IMR-90 (cell line): Measurements from ENCODE around the gene CYS1. TPM values are rescaled to one million over a fixed set of nuclear protein-coding genes. Genes with fewer than 3 reads are reported as not detected.

Experiments used
- ATAC-seq: fragments of 200-7000 bp; cut with Tn5 transposase; 2 replicates; pipeline ENCODE4 v1.9.1; 2020; ENCODE audit warnings: low read depth, mild to moderate bottlenecking, moderate library complexity
- BruUV-seq: library from RNA; stranded (reverse); fragments of 400-500 nt; replicated peaks from 2 replicates; lab custom pipeline; 2021; lab: Mats Ljungman, UMichigan
- CTCF ChIA-PET: fragments of 300-600 bp; formaldehyde crosslinking; extraction: SDS; loops from one replicate; lab custom pipeline; 2021; ENCODE audit warnings: antibody characterized with exemption; lab: Yijun Ruan, JAX
- POLR2A ChIA-PET: fragments of 300-600 bp; sonication (Branson Sonifier 250); formaldehyde crosslinking; loops from one replicate; lab custom pipeline; 2022; ENCODE audit warnings: antibody characterized with exemption; ENCODE audit not compliant: unreplicated experiment; lab: Charles Lee
- DNase-seq: peaks from one replicate; pipeline ENCODE4 v3.0.0; 2013
- H2AFZ ChIP-seq: replicated peaks from 2 replicates; pipeline ENCODE3; 2013; ENCODE audit warnings: low read length, mild to moderate bottlenecking; ENCODE audit not compliant: poor library complexity
- H2AK5ac ChIP-seq: 2 replicates; pipeline ENCODE4 v1.6.1; 2013; ENCODE audit warnings: low read depth, low read length, inconsistent platforms
- H2AK9ac ChIP-seq: replicated peaks from 2 replicates; pipeline ENCODE3; 2013; ENCODE audit warnings: mild to moderate bottlenecking, low read depth, low read length, moderate library complexity; ENCODE audit not compliant: poor library complexity
- H2BK120ac ChIP-seq: 2 replicates; pipeline ENCODE4 v1.6.1; 2013; ENCODE audit warnings: low read depth, low read length, inconsistent platforms
- H2BK15ac ChIP-seq: 3 replicates; pipeline ENCODE4 v1.6.1; 2013; ENCODE audit warnings: low read depth, low read length, inconsistent platforms
- H2BK20ac ChIP-seq: 2 replicates; pipeline ENCODE4 v1.6.1; 2013; ENCODE audit warnings: low read depth, mild to moderate bottlenecking, inconsistent platforms, low read length, moderate library complexity
- H2BK5ac ChIP-seq: 2 replicates; pipeline ENCODE4 v1.6.1; 2013; ENCODE audit warnings: mild to moderate bottlenecking, low read depth, low read length, inconsistent platforms; ENCODE audit not compliant: poor library complexity, severe bottlenecking
- H3K14ac ChIP-seq: replicated peaks from 2 replicates; pipeline ENCODE4 v1.6.1; 2013; ENCODE audit warnings: low read depth, low read length, inconsistent platforms
- H3K18ac ChIP-seq: 2 replicates; pipeline ENCODE4 v1.6.1; 2013; ENCODE audit warnings: low read depth, low read length, control low read depth
- H3K23ac ChIP-seq: 2 replicates; pipeline ENCODE4 v1.6.1; 2013; ENCODE audit warnings: low read depth, low read length, inconsistent platforms
- H3K27ac ChIP-seq: 2 replicates; pipeline ENCODE4 v1.5.1; 2013; ENCODE audit warnings: mild to moderate bottlenecking, control low read depth, low read length; ENCODE audit not compliant: insufficient read depth
- H3K27me3 ChIP-seq: 2 replicates; pipeline ENCODE4 v1.6.1; 2013; ENCODE audit warnings: low read length; ENCODE audit not compliant: control insufficient read depth, insufficient read depth
- H3K36me3 ChIP-seq: 2 replicates; pipeline ENCODE4 v1.6.1; 2013; ENCODE audit warnings: low read length, mixed read lengths; ENCODE audit not compliant: control insufficient read depth, insufficient read depth
- H3K4ac ChIP-seq: 2 replicates; pipeline ENCODE4 v1.6.1; 2013; ENCODE audit warnings: low read depth, low read length, inconsistent platforms
- H3K4me1 ChIP-seq: 2 replicates; pipeline ENCODE4 v1.6.1; 2013; ENCODE audit warnings: low read length, mixed read lengths; ENCODE audit not compliant: control insufficient read depth, insufficient read depth
- H3K4me2 ChIP-seq: 2 replicates; pipeline ENCODE4 v1.6.1; 2013; ENCODE audit warnings: low read depth, mild to moderate bottlenecking, control low read depth, low read length, moderate library complexity
- H3K4me3 ChIP-seq: 2 replicates; pipeline ENCODE4 v1.5.1; 2013; ENCODE audit warnings: low read depth, mild to moderate bottlenecking, control low read depth, low read length, moderate library complexity; ENCODE audit not compliant: insufficient read depth
- H3K56ac ChIP-seq: 2 replicates; pipeline ENCODE4 v1.6.1; 2013; ENCODE audit warnings: low read length, inconsistent platforms; ENCODE audit not compliant: insufficient read depth; ENCODE audit errors: extremely low read depth
- H3K79me1 ChIP-seq, 2 experiments: 2 replicates each; pipeline ENCODE4 v1.6.1; 2013; ENCODE audit warnings: low read length in 2 of 2, inconsistent platforms in 1 of 2, low read depth in 1 of 2
- H3K9ac ChIP-seq: 2 replicates; pipeline ENCODE4 v1.6.1; 2013; ENCODE audit warnings: low read depth, low read length, control low read depth
- H3K9me1 ChIP-seq: 2 replicates; pipeline ENCODE4 v1.6.1; 2013; ENCODE audit warnings: low read length, inconsistent platforms; ENCODE audit not compliant: insufficient read depth
- H3K9me3 ChIP-seq: 2 replicates; pipeline ENCODE4 v1.6.1; 2013; ENCODE audit warnings: low read length; ENCODE audit not compliant: control insufficient read depth, insufficient read depth
- H4K20me1 ChIP-seq: 2 replicates; pipeline ENCODE4 v1.6.1; 2013; ENCODE audit warnings: low read length, inconsistent platforms; ENCODE audit not compliant: insufficient read depth
- H4K5ac ChIP-seq: 2 replicates; pipeline ENCODE4 v1.6.1; 2013; ENCODE audit warnings: mild to moderate bottlenecking, low read depth, low read length, control low read depth
- H4K8ac ChIP-seq, 2 experiments: 2 replicates each; pipeline ENCODE4 v1.6.1; 2013; ENCODE audit warnings: low read depth in 2 of 2, low read length in 2 of 2, control low read depth in 1 of 2, inconsistent platforms in 1 of 2
- H4K91ac ChIP-seq: 2 replicates; pipeline ENCODE4 v1.6.1; 2013; ENCODE audit warnings: low read depth, low read length, inconsistent platforms; ENCODE audit not compliant: insufficient read depth
- BHLHE40 ChIP-seq: fragments of 150-350 bp; IDR thresholded peaks from 2 replicates; pipeline ENCODE4 v1.6.1; 2016; ENCODE audit warnings: mild to moderate bottlenecking, low read depth, low read length
- CEBPB ChIP-seq: IDR thresholded peaks from 2 replicates; pipeline ENCODE4 v1.6.1; 2012; ENCODE audit warnings: low read depth, low read length, improper control_type of control experiment
- CHD1 ChIP-seq: IDR thresholded peaks from 2 replicates; pipeline ENCODE4 v1.6.1; 2012; ENCODE audit warnings: low read depth, low read length, improper control_type of control experiment
- CTCF ChIP-seq: conservative IDR thresholded peaks from 2 replicates; pipeline ENCODE4 v1.5.1; 2012; ENCODE audit warnings: mild to moderate bottlenecking, low read depth, low read length, improper control_type of control experiment
- FOS ChIP-seq: fragments of 150-350 bp; IDR thresholded peaks from 2 replicates; pipeline ENCODE4 v1.6.1; 2016; ENCODE audit warnings: low read depth, low read length
- MAFK ChIP-seq: IDR thresholded peaks from 2 replicates; pipeline ENCODE4 v1.6.1; 2012; ENCODE audit warnings: low read depth, low read length, improper control_type of control experiment
- MAZ ChIP-seq: IDR thresholded peaks from 2 replicates; pipeline ENCODE4 v1.6.1; 2012; ENCODE audit warnings: low read depth, mild to moderate bottlenecking, low read length, improper control_type of control experiment, moderate library complexity, borderline replicate concordance
- MXI1 ChIP-seq: IDR thresholded peaks from 2 replicates; pipeline ENCODE4 v1.6.1; 2012; ENCODE audit warnings: low read depth, mild to moderate bottlenecking, low read length, moderate library complexity, borderline replicate concordance
- NFE2L2 ChIP-seq: fragments of 150-350 bp; IDR thresholded peaks from 2 replicates; pipeline ENCODE4 v1.6.1; 2016; ENCODE audit warnings: low read depth, mild to moderate bottlenecking, low read length
- POLR2A ChIP-seq: IDR thresholded peaks from 2 replicates; pipeline ENCODE4 v1.6.1; 2012; ENCODE audit warnings: mild to moderate bottlenecking, low read depth, low read length
- RAD21 ChIP-seq: IDR thresholded peaks from 2 replicates; pipeline ENCODE4 v1.6.1; 2012; ENCODE audit warnings: low read length, improper control_type of control experiment
- RCOR1 ChIP-seq: IDR thresholded peaks from 2 replicates; pipeline ENCODE4 v1.6.1; 2012; ENCODE audit warnings: mild to moderate bottlenecking, low read length, improper control_type of control experiment; ENCODE audit not compliant: insufficient replicate concordance
- SMC3 ChIP-seq: fragments of 150-350 bp; IDR thresholded peaks from 2 replicates; pipeline ENCODE4 v1.6.1; 2016; ENCODE audit warnings: low read depth, mild to moderate bottlenecking, antibody characterized with exemption, low read length, moderate library complexity
- WGBS, 2 experiments: methylation state at CpG; one replicate each; pipeline versions ENCODE4 v1.1.5 to v1.1.7; 2013; ENCODE audit warnings: missing lambda C conversion rate in 2 of 2; ENCODE audit not compliant: insufficient read length in 1 of 2; ENCODE audit errors: extremely low coverage in 2 of 2; 5-methylcytosine and 5-hydroxymethylcytosine counted together
- dilution Hi-C: fragments of 300-500 bp; cut with HindIII; formaldehyde crosslinking; loops from one replicate; pipeline ENCODE4 v1.14.3; 2018; ENCODE audit warnings: low sequenced_read_pairs; ENCODE audit not compliant: unreplicated experiment
- in situ Hi-C: fragments of 300-500 bp; cut with MboI; formaldehyde crosslinking; loops from 3 replicates; pipeline ENCODE4 v1.14.3; 2019; ENCODE audit warnings: low sequenced_read_pairs, inconsistent platforms, mixed read lengths
- intact Hi-C: fragments of 100-400 bp; cut with micrococcal nuclease; formaldehyde crosslinking; loops from 2 replicates; pipeline ENCODE4 v1.10.0; 2022
- polyA plus RNA-seq, 3 experiments: library from polyadenylated mRNA; depleted of rRNA; stranded (reverse); fragments of >200 nt; gene quantifications; 2 replicates each; pipeline ENCODE4 v1.2.3, GENCODE V29; 2012; ENCODE audit warnings: low replicate concordance in 1 of 3
- total RNA-seq: library from RNA; depleted of rRNA; stranded (reverse); fragments of >200 nt; gene quantifications from 2 replicates; pipeline ENCODE4 v1.2.3, GENCODE V29; 2012
- TF ChIP-seq, protein P1 (sequence below): fragments of 150-350 bp; IDR thresholded peaks from 2 replicates; pipeline ENCODE4 v1.6.1; 2017; ENCODE audit warnings: mild to moderate bottlenecking, antibody characterized with exemption, low read length, low read depth
- TF ChIP-seq, protein P2 (sequence below): fragments of 150-350 bp; IDR thresholded peaks from 2 replicates; pipeline ENCODE4 v1.6.1; 2016; ENCODE audit warnings: low read depth, mild to moderate bottlenecking, low read length, moderate library complexity, borderline replicate concordance

Gene CYS1
- total and polyA plus RNA-seq, 2 of the 4 experiments (the other 2 are of a cell fraction), result under 0.01 to 0.12 TPM

DNA sequence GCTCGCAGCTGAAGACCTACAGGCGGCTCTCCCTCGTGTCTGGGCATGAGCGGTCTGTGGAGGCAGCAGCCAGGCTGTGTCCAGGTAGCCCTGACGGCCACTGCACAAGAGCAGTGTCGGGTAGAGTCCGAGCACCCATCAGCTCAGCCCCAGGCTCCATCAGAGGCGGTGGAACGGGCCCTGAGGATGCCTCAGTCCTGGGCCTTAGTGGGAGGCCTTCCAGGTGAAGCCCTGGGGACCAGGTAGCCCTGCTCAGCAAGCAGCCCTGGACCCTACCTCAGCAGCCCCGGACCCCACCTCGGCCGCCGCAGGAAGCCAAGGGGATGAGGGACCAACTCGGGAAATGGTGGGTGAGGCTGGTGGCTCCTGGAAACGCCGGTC lies 58.2 kb downstream of the CYS1 start:
- Histone ChIP-seq H2BK20ac (no peak overlapping the region), H3K9me1 (0 out of 2 replicates have a peak, but pooled peaks cover 6% of the 10 kb centered on the region), H3K18ac (no peak overlapping the region), H3K79me1 (no peaks in the 10 kb centered on the region), H3K4me2 (no peak overlapping the region), H4K20me1 (no peaks in the 10 kb centered on the region), H3K36me3 (no peaks in the 10 kb centered on the region), H2AK9ac (no peak overlapping the region), H2BK15ac (no peak overlapping the region), H3K27me3 (peaks cover 8% of the 10 kb centered on the region; the same call in 1 of the 2 replicates), H3K23ac (no peak overlapping the region), H3K14ac (no peak overlapping the region), H3K9ac (no peak overlapping the region), H3K27ac (no peak overlapping the region), H2AK5ac (no peak overlapping the region), H3K9me3 (peaks cover 5% of the 10 kb centered on the region), H4K91ac (no peak overlapping the region), H3K56ac (no peak overlapping the region), H2BK5ac (no peak overlapping the region), H3K4me3 (no peak overlapping the region), H3K4me1 (peaks cover 2% of the 10 kb centered on the region; the same call in 1 of the 2 replicates), H2AFZ (no peak overlapping the region), H4K8ac (no peak overlapping the region), H4K5ac (no peak overlapping the region), H2BK120ac (no peak overlapping the region), H3K4ac (no peak overlapping the region)
- dilution Hi-C loops, result no loop called here
- ChIA-PET CTCF (no interaction called here), POLR2A (no interaction called here)
- no TSS peak for BruUV-seq
- intact Hi-C loops, result no loop called here
- ATAC-seq, result no peak
- TF ChIP-seq MAZ (no peak), CHD1 (no peak), CTCF (no peak), RAD21 (no peak), SMC3 (no peak), CEBPB (no peak), NFE2L2 (no peak), POLR2A (no peak), BHLHE40 (no peak), MXI1 (no peak), MAFK (no peak), RCOR1 (no peak), FOS (no peak)
- TF ChIP-seq, protein P1, sequence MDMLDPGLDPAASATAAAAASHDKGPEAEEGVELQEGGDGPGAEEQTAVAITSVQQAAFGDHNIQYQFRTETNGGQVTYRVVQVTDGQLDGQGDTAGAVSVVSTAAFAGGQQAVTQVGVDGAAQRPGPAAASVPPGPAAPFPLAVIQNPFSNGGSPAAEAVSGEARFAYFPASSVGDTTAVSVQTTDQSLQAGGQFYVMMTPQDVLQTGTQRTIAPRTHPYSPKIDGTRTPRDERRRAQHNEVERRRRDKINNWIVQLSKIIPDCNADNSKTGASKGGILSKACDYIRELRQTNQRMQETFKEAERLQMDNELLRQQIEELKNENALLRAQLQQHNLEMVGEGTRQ, result no peak
- TF ChIP-seq, protein P2, sequence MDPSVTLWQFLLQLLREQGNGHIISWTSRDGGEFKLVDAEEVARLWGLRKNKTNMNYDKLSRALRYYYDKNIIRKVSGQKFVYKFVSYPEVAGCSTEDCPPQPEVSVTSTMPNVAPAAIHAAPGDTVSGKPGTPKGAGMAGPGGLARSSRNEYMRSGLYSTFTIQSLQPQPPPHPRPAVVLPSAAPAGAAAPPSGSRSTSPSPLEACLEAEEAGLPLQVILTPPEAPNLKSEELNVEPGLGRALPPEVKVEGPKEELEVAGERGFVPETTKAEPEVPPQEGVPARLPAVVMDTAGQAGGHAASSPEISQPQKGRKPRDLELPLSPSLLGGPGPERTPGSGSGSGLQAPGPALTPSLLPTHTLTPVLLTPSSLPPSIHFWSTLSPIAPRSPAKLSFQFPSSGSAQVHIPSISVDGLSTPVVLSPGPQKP, result no peak
- no peak for DNase-seq
- WGBS, 2 experiments, result 86% methylated on average over 6 of the region's 16 CpGs; no CpG with 5 or more reads in 1 of the 2 experiments
- in situ Hi-C loops, result no loop called here
